Astrocyte (in vitro differentiated cells and primary cell): Measurements from ENCODE around the gene TCF20.

ENCODE experiments used
- CTCF ChIP-seq: IDR thresholded peaks from 2 replicates; pipeline ENCODE4 v1.5.1; 2011; ENCODE audit warnings: low read depth, mild to moderate bottlenecking, inconsistent platforms, low read length, moderate library complexity; ENCODE audit not compliant: insufficient read depth
- EZH2 ChIP-seq: IDR thresholded peaks from 2 replicates; pipeline ENCODE4 v1.6.1; 2012; ENCODE audit warnings: mild to moderate bottlenecking, low read length, inconsistent platforms; ENCODE audit not compliant: insufficient read depth

- TF ChIP-seq CTCF (no peak), EZH2 (no peak)
Measured at GRCh38 chr22:42281706-42282251, 11.3 kb upstream of the TCF20 start.
